ENCODE measurements around the gene MAPK11.

The MAPK11 gene

DNA sequence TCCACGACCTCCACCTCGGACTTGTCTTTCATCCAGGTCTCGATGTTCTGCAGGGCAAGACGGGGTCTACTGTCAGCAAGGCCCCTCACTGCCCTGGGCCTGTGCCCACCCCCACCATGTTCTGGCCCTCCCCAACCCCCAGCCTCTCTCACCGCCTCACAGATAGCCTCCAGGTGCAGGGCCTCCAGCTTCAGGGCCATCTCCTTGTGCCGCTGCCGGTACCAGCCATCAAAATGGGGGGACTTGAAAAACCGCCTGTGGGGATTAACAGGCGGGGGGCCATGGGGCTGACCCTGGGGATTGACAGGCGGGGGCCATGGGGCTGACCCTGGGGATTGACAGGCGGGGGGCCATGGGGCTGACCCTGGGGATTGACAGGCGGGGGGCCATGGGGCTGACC, 42.2 kb upstream of the MAPK11 start:
- H3K4me3 ChIP-seq (ENCODE audit: low read length), result no peak overlapping the region
- no peak for TF ChIP-seq CTCF (IDR thresholded peaks at IDR 0.05; ENCODE audit: insufficient read depth, low read depth, low read length, missing control alignments)
- no peak for DNase-seq (ENCODE audit: low read depth)

GRCh38 chr22:50311606-50312351, 41.6 kb upstream of the MAPK11 start:
- TF ChIP-seq CTCF (IDR thresholded peaks at IDR 0.05; ENCODE audit: insufficient read depth, low read depth, low read length, missing control alignments), result no peak
- H3K4me3 ChIP-seq (ENCODE audit: low read length), result no peak overlapping the region
- no peak for DNase-seq (ENCODE audit: low read depth)

DNA sequence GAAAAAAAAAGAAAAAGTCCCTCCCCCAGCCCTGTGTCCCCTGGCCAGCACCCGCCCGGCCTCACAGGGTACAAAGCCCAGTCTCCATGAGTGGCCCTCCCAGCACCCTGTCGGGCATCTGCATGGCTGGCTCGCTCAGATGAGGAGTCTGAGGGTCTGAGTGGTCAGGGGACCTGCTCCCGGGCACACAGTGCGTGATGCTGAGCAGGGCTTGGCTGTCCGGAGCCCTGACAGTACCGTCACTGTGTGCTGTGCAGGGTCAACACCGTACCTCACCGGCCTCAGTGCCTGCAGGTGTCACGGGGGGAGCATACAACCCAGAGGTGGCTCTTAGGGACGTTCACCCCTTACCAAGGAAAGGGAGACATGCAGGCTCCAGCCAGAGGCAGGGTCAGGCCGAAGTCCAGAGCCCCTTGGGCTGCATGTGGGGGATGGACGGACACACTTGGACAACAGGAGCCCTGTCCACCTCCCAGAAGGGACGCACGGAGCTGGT, 40.8 kb upstream of the MAPK11 start:
- DNase-seq (ENCODE audit: low read depth), result no peak
- no peak overlapping the region for H3K4me3 ChIP-seq (ENCODE audit: low read length)
- no peak for TF ChIP-seq CTCF (IDR thresholded peaks at IDR 0.05; ENCODE audit: insufficient read depth, low read depth, low read length, missing control alignments)

DNA sequence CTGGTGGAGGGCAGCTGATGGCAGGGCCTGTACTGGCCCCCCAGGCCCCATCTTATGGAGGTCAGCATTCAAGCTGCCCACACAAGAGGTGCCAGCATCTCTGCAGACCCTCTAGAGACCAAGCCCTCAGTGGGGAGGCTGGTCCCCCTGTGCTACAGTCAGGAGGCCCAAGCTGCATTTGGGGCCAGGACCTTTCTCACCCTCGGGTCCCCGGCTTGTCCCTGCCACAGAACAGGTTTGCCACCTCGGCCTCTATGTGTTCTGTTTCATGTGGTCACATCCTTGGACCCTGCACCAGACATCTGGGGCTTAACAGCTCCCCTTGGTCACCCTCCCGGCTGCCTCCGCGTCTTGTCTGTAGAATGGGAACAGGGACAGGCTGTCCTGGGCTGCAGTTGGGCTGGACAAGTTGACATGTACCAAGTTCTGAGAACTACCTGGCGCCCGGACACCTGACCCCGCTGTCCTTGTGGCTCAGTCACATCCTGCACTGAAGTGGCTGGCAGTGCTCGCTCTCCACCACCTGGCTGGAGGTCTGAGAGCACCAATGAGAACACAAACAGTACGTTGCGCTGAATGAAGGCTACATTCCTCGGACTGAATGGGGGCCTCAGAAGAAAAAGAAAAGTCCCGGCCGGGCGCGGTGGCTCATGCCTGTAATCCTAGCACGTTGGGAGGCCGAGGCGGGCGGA, 40.0 kb upstream of the MAPK11 start:
- DNase-seq (ENCODE audit: low read depth), result no peak
- TF ChIP-seq CTCF (IDR thresholded peaks at IDR 0.05; ENCODE audit: insufficient read depth, low read depth, low read length, missing control alignments), result no peak
- H3K4me3 ChIP-seq (ENCODE audit: low read length), result no peak overlapping the region

GRCh38 chr22:50309601-50309991, 39.4 kb upstream of the MAPK11 start:
- no peak overlapping the region for H3K4me3 ChIP-seq (ENCODE audit: low read length)
- no peak for DNase-seq (ENCODE audit: low read depth)
- TF ChIP-seq CTCF (IDR thresholded peaks at IDR 0.05; ENCODE audit: insufficient read depth, low read depth, low read length, missing control alignments), result no peak

- TF ChIP-seq CTCF (IDR thresholded peaks at IDR 0.05; ENCODE audit: insufficient read depth, low read depth, low read length, missing control alignments), result no peak
- DNase-seq (ENCODE audit: low read depth), result no peak
- H3K4me3 ChIP-seq (ENCODE audit: low read length), result no peak overlapping the region
Measured at GRCh38 chr22:50308986-50309600, 38.9 kb upstream of the MAPK11 start.
